Activated effector memory CD4-positive, alpha-beta T cell treated with Interleukin-2 at 50 U/mL for 16 hours (primary cell): ENCODE results near the gene MOB3A.
"Not testable (repeated sequence)": the region's sequence is repeated elsewhere in the genome, so short reads cannot be mapped to it uniquely, and the experiment has no call there.

Experiments used
- DNase-seq: peaks from one replicate; pipeline ENCODE4 v3.0.0-alpha.2; 2020

Gene MOB3A

GRCh38 chr19:2096034-2096479 is at the start of gene MOB3A:
MOB3A (minus strand) TSS chr19:2096326; CDS start chr19:2078560, 17,766 bp downstream.
- peak; percentile 85 for DNase-seq

GRCh38 chr19:2145831-2146241 is 49.7 kb upstream of the MOB3A start:
- DNase-seq: no peak

- no peak for DNase-seq
These were observed 48.1 kb upstream of the MOB3A start for GRCh38 chr19:2144190-2144589.

- DNase-seq: no peak
These were observed 46.2 kb upstream of the MOB3A start for GRCh38 chr19:2142173-2142829.

- no peak for DNase-seq
These were observed 44.0 kb upstream of the MOB3A start for GRCh38 chr19:2140138-2140569.

GRCh38 chr19:2139385-2140137 is 43.4 kb upstream of the MOB3A start:
- no peak for DNase-seq

- DNase-seq: no peak
These were observed 42.1 kb upstream of the MOB3A start for GRCh38 chr19:2138061-2138728.

- DNase-seq: no peak
These were observed 40.7 kb upstream of the MOB3A start for GRCh38 chr19:2136796-2137195.

GRCh38 chr19:2135474-2136402 is 39.6 kb upstream of the MOB3A start:
- no peak for DNase-seq

GRCh38 chr19:2132731-2133490 is 36.8 kb upstream of the MOB3A start:
- DNase-seq: no peak

- no peak for DNase-seq
These were observed 36.1 kb upstream of the MOB3A start for GRCh38 chr19:2132191-2132590.

GRCh38 chr19:2131012-2131975 is 35.2 kb upstream of the MOB3A start:
- DNase-seq: not testable (repeated sequence)

- no peak for DNase-seq
These were observed 34.0 kb upstream of the MOB3A start for GRCh38 chr19:2129892-2130770.

- no peak for DNase-seq
These were observed 33.4 kb upstream of the MOB3A start for GRCh38 chr19:2129486-2129885.

- DNase-seq: no peak
These were observed 32.9 kb upstream of the MOB3A start for GRCh38 chr19:2129022-2129421.

GRCh38 chr19:2128252-2128651 is 32.1 kb upstream of the MOB3A start:
- DNase-seq: not testable (repeated sequence)

GRCh38 chr19:2127758-2128157 is 31.6 kb upstream of the MOB3A start:
- DNase-seq: no peak

- DNase-seq: no peak
These were observed 30.9 kb upstream of the MOB3A start for GRCh38 chr19:2126879-2127518.
